Neutrophil (primary cell): ENCODE results near the gene CD300LD.

Experiments
- H3K27ac ChIP-seq: fragments of 200-600 bp; sonication (generic); 2 replicates; pipeline ENCODE4 v1.5.1; 2016; ENCODE audit warnings: mild to moderate bottlenecking, moderate library complexity
- H3K27me3 ChIP-seq: fragments of 200-600 bp; sonication (generic); 2 replicates; pipeline ENCODE4 v1.6.0; 2016; ENCODE audit warnings: mild to moderate bottlenecking
- H3K36me3 ChIP-seq: fragments of 200-600 bp; sonication (generic); 2 replicates; pipeline ENCODE4 v1.5.1; 2017
- H3K4me1 ChIP-seq, 2 experiments: fragments of 200-600 bp in 1 of 2; sonication (generic) in 1 of 2; 1 replicate in 1 of 2; 2 replicates in 1 of 2; pipeline versions ENCODE4 v1.5.1 to v1.6.1; 2013 to 2016; ENCODE audit warnings: low read depth in 1 of 2, low read length in 1 of 2, mild to moderate bottlenecking in 1 of 2, moderate library complexity in 1 of 2; ENCODE audit not compliant: control insufficient read depth in 1 of 2, insufficient read depth in 1 of 2
- H3K4me3 ChIP-seq, 2 experiments: fragments of 200-600 bp in 1 of 2; sonication (generic) in 1 of 2; 1 replicate in 1 of 2; 2 replicates in 1 of 2; pipeline ENCODE4 v1.5.1; 2013 to 2016; ENCODE audit warnings: low read depth in 1 of 2, low read length in 1 of 2, mild to moderate bottlenecking in 1 of 2, moderate library complexity in 1 of 2
- H3K9me3 ChIP-seq: fragments of 200-600 bp; sonication (generic); 2 replicates; pipeline ENCODE4 v1.5.1; 2016
- TF ChIP-seq, protein P1 (sequence below): fragments of 200-600 bp; sonication (generic); IDR thresholded peaks from 2 replicates; pipeline ENCODE4 v1.5.1; 2016; ENCODE audit warnings: antibody characterized with exemption

The CD300LD gene

GRCh38 chr17:74599448-74599939 is 7.4 kb upstream of the CD300LD start:
- H3K27ac ChIP-seq, result peak overlapping the region; percentile 87
- peaks cover 21 to 27% of the 10 kb centered on the region in 2 experiments for H3K4me1 ChIP-seq
- no peaks in the 10 kb centered on the region for H3K36me3 ChIP-seq
- H3K4me3 ChIP-seq, result peak overlapping the region; percentile 8 to 31
- peaks cover 61% of the 10 kb centered on the region for H3K27me3 ChIP-seq
- H3K9me3 ChIP-seq, result no peaks in the 10 kb centered on the region
- TF ChIP-seq, protein P1, sequence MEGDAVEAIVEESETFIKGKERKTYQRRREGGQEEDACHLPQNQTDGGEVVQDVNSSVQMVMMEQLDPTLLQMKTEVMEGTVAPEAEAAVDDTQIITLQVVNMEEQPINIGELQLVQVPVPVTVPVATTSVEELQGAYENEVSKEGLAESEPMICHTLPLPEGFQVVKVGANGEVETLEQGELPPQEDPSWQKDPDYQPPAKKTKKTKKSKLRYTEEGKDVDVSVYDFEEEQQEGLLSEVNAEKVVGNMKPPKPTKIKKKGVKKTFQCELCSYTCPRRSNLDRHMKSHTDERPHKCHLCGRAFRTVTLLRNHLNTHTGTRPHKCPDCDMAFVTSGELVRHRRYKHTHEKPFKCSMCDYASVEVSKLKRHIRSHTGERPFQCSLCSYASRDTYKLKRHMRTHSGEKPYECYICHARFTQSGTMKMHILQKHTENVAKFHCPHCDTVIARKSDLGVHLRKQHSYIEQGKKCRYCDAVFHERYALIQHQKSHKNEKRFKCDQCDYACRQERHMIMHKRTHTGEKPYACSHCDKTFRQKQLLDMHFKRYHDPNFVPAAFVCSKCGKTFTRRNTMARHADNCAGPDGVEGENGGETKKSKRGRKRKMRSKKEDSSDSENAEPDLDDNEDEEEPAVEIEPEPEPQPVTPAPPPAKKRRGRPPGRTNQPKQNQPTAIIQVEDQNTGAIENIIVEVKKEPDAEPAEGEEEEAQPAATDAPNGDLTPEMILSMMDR, result no peak

DNA sequence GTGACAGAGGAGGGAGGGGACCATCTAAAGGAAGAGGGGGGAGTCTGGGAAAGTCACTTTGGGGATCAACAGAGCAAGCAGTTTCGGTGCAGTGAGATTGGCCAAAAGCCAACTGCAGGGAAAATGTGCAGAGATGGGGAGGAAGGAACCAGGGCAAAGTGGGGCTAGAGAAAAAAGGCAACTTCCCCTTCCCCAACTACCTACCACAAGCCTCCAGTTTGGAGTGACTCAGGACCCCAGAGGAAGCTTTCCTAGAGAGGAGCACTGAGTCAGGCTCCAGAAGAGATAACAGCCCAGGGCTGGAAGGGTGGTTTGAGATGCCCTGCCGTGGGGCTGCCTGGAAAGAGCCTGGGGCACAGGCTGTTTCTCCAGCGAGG is 6.9 kb upstream of the CD300LD start:
- Histone ChIP-seq H3K36me3 (no peaks in the 10 kb centered on the region), H3K4me3 (peak overlapping the region; percentile 8 to 31), H3K9me3 (no peaks in the 10 kb centered on the region), H3K4me1 (peaks cover 21 to 27% of the 10 kb centered on the region in 2 experiments), H3K27ac (peak overlapping the region; percentile 87), H3K27me3 (peaks cover 60% of the 10 kb centered on the region)
- TF ChIP-seq, protein P1, result no peak

- peaks cover 21 to 27% of the 10 kb centered on the region in 2 experiments for H3K4me1 ChIP-seq
- H3K27me3 ChIP-seq, result peaks cover 59% of the 10 kb centered on the region
- H3K27ac ChIP-seq, result peak overlapping the region; percentile 87
- no peaks in the 10 kb centered on the region for H3K36me3 ChIP-seq
- TF ChIP-seq, protein P1, result no peak
- H3K4me3 ChIP-seq, result peak overlapping the region in 1 of 2 experiments; percentile 31
- no peaks in the 10 kb centered on the region for H3K9me3 ChIP-seq
Observed at GRCh38 chr17:74598346-74599022, 6.4 kb upstream of the CD300LD start.

DNA sequence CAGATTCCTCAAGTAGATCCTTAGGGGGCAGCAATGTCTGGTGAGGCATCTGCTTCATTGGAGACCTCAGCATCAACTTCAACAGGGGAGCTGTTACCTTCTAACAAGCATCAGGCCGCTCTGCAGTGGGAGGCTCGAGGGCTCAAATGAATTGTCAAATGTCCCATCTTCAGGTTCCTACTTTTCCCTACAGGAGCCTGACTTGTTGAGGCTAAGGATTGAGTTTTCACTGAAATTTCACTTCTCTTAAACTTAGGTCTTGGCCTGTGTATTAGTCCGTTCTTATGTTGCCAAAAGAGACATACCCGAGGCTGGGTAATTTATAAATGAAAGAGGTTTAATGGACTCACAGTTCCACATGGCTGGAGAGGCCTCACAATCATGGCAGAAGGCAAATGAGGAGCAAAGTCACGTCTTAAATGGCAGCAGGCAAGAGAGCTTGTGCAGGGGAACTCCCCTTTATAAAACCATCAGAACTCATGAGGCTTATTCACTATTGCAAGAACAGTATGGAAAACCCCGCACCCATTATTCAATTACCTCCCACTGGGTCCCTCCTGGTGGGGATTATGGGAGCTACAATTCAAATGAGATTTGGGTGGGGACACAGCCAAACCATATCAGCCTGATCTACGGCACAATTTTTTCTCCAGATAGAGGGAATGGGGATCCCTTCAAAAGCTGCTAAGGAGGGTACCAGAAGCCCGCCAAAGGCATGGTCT is 5.1 kb upstream of the CD300LD start:
- TF ChIP-seq, protein P1, result no peak
- peaks cover 27 to 36% of the 10 kb centered on the region in 2 experiments for H3K4me1 ChIP-seq
- H3K27me3 ChIP-seq, result peaks cover 50% of the 10 kb centered on the region
- H3K4me3 ChIP-seq, result no peak overlapping the region
- H3K27ac ChIP-seq, result no peak overlapping the region
- no peaks in the 10 kb centered on the region for H3K9me3 ChIP-seq
- no peaks in the 10 kb centered on the region for H3K36me3 ChIP-seq

GRCh38 chr17:74595037-74595750 is 3.1 kb upstream of the CD300LD start:
- Histone ChIP-seq H3K36me3 (no peaks in the 10 kb centered on the region), H3K27ac (no peak overlapping the region), H3K4me1 (peaks cover 37 to 38% of the 10 kb centered on the region in 2 experiments), H3K27me3 (peaks cover 50% of the 10 kb centered on the region), H3K9me3 (no peaks in the 10 kb centered on the region), H3K4me3 (no peak overlapping the region)
- TF ChIP-seq, protein P1, result no peak
